ENCODE data around the gene UBASH3A.

- no peak for TF ChIP-seq CTCF (IDR thresholded peaks at IDR 0.05)
- TF ChIP-seq POLR2A (IDR thresholded peaks at IDR 0.05): no peak
- no peak for TF ChIP-seq POLR2AphosphoS5 (IDR thresholded peaks at IDR 0.05)
These were observed 29.2 kb upstream of the UBASH3A start for GRCh38 chr21:42374457-42374856.
